Uterus (tissue), 4 donors: Measurements from ENCODE around the gene USP16. TPM values are rescaled to one million over a fixed set of nuclear protein-coding genes. Genes with fewer than 3 reads are reported as not detected.

Experiments used
- DNase-seq, 2 donors: peaks; one replicate each; pipeline ENCODE4 v3.0.0-alpha.2; 2019 to 2020
- H3K27ac ChIP-seq, 2 donors: fragments of 200-600 bp; sonication (generic); 1 replicate in 1 of 2; 2 replicates in 1 of 2; pipeline ENCODE4 v1.5.1; 2016 to 2018
- H3K27me3 ChIP-seq, 2 donors: fragments of 200-600 bp; sonication (generic); one replicate each; pipeline ENCODE4 v1.5.1; 2018 to 2019; ENCODE audit warnings: control low read depth in 1 of 2
- H3K36me3 ChIP-seq, 2 donors: fragments of 200-600 bp; sonication (generic); one replicate each; pipeline ENCODE4 v1.5.1; 2019; ENCODE audit warnings: control low read depth in 1 of 2
- H3K4me1 ChIP-seq, 2 donors: fragments of 200-600 bp; sonication (generic); one replicate each; pipeline ENCODE4 v1.5.1; 2018 to 2019; ENCODE audit warnings: control low read depth in 1 of 2
- H3K4me3 ChIP-seq, 2 donors: fragments of 200-600 bp; sonication (generic); 1 replicate in 1 of 2; 2 replicates in 1 of 2; pipeline ENCODE4 v1.5.1; 2018 to 2019; ENCODE audit warnings: mild to moderate bottlenecking in 1 of 2
- H3K9me3 ChIP-seq, 2 donors: fragments of 200-600 bp; sonication (generic); one replicate each; pipeline ENCODE4 v1.5.1; 2019; ENCODE audit warnings: control low read depth in 1 of 2
- POLR2A ChIP-seq, 2 donors: fragments of 450-650 bp; IDR thresholded peaks; one replicate each; pipeline ENCODE4 v1.6.1; 2016; ENCODE audit warnings: antibody characterized with exemption in 2 of 2, mild to moderate bottlenecking in 1 of 2, moderate library complexity in 1 of 2
- intact Hi-C: fragments of 100-400 bp; cut with DNase I; formaldehyde crosslinking; loops from one replicate; pipeline ENCODE4 v1.15.1; 2023; ENCODE audit warnings: low total_unique reads
- total RNA-seq, 4 donors: library from RNA; depleted of rRNA in 3 of 4; stranded (reverse); fragments of >200 nt in 3 of 4; gene quantifications; one replicate each; pipeline versions ENCODE4 v1.1.0 to v1.2.4, GENCODE V29; 2014 to 2023
- TF ChIP-seq, protein P1 (sequence below), 4 experiments: fragments of 200-600 bp in 2 of 4; fragments of 450-650 bp in 2 of 4; sonication (generic) in 2 of 4; IDR thresholded peaks; one replicate each; pipeline ENCODE4 v1.5.1; 2016 to 2019; ENCODE audit warnings: antibody characterized with exemption in 4 of 4, mild to moderate bottlenecking in 2 of 4, moderate library complexity in 1 of 4
- donor health status: DM: yes; HTN: yes; CAD: no.

The USP16 gene
- total RNA-seq, 4 donors from 2014 or later, result 19.0 to 53.2 (median 44.4) TPM

DNA sequence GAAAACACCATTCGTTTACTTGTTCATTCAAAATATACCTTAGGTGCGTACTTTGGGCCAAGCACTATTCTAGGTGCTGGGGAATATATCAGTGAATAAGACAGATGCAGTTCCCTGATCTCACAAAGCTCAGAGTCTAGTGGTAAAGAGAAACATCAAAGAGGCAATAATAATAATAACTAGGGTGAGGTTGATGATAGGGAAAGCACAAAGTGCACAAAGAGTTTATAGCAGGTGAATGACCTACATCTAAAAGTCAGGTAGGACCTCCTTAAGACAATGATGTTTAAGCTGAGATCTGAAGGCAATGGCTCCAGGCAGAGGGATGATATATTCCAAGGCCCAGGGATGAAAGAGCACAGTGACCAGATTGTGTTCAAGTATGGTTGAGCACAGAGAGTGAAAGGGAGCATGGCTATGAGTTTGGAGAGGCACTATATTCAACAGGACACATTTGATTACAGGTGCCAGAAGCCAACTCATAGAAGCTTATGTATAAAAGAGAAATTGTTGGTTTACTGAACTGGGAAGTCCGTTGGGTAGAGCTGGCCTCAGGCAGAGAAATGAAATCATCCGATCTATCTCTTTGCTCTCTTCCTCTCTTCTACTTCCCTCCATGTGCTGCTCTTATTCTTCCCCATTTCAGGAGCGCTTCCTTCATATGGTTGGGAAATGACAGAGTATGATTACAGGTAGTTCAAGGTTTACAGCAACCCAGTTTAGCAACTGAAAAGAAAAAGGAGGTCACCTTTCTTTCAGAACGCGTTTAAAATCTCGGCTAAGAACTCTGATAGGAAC, 71.9 kb downstream of the USP16 start:
- Histone ChIP-seq H3K9me3 (no peaks in the 10 kb centered on the region), H3K27ac (no peak overlapping the region), H3K36me3 (no peaks in the 10 kb centered on the region), H3K4me1 (no peaks in the 10 kb centered on the region), H3K4me3 (no peak overlapping the region), H3K27me3 (no peaks in the 10 kb centered on the region)
- intact Hi-C loops, result no loop called here
- no peak for DNase-seq
- no peak for TF ChIP-seq POLR2A (IDR thresholded peaks at IDR 0.05)
- TF ChIP-seq, protein P1, sequence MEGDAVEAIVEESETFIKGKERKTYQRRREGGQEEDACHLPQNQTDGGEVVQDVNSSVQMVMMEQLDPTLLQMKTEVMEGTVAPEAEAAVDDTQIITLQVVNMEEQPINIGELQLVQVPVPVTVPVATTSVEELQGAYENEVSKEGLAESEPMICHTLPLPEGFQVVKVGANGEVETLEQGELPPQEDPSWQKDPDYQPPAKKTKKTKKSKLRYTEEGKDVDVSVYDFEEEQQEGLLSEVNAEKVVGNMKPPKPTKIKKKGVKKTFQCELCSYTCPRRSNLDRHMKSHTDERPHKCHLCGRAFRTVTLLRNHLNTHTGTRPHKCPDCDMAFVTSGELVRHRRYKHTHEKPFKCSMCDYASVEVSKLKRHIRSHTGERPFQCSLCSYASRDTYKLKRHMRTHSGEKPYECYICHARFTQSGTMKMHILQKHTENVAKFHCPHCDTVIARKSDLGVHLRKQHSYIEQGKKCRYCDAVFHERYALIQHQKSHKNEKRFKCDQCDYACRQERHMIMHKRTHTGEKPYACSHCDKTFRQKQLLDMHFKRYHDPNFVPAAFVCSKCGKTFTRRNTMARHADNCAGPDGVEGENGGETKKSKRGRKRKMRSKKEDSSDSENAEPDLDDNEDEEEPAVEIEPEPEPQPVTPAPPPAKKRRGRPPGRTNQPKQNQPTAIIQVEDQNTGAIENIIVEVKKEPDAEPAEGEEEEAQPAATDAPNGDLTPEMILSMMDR (IDR thresholded peaks at IDR 0.05), result no peak

DNA sequence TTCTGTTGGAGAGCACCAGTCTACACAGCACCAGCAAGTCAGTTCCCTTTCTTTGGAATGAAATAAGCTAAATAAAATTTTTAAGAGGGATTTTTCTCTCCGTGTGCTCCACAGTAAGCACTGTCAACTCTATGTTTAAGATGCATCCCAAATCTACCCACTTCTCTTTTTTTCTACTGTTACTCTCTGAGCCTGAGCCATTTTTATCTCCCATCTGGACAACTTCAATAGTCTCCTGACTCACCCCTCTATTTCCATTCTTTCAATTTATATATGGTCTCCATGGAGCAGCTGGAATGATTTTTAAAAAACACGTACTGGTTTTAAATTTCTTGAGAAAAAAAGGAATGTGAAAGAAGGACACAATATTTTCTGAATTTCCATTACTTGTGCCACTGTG, 73.7 kb downstream of the USP16 start:
- no peaks in the 10 kb centered on the region for H3K9me3 ChIP-seq
- no peak overlapping the region for H3K4me3 ChIP-seq
- no peak for DNase-seq
- intact Hi-C loops, result no loop called here
- H3K27ac ChIP-seq, result no peak overlapping the region
- TF ChIP-seq, protein P1 (IDR thresholded peaks at IDR 0.05), result no peak
- TF ChIP-seq POLR2A (IDR thresholded peaks at IDR 0.05), result no peak
- H3K36me3 ChIP-seq, result no peaks in the 10 kb centered on the region
- no peaks in the 10 kb centered on the region for H3K27me3 ChIP-seq
- no peaks in the 10 kb centered on the region for H3K4me1 ChIP-seq

DNA sequence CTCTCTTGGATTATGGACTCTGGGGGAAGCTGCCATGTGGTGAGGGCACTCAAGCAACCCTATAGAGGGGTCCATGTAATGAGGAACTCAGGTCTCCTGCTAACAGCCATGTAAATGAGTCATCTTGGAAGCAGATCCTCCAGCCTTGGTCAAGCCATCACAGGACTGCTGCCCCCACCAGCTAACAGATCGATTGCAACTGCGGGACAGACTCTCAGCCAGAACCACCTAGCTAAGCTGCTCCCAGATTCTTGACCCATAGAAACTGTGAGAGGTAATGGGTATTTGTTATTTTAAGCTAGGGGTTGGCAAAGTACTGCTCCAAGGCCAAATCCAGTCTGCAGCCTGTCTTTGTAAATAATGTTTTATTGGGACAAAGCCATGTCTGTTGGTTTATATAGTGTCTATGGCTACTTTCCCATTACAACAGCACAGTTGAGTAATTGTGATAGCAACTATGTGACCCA, 78.4 kb downstream of the USP16 start:
- TF ChIP-seq, protein P1 (IDR thresholded peaks at IDR 0.05), result no peak
- TF ChIP-seq POLR2A (IDR thresholded peaks at IDR 0.05), result no peak
- Histone ChIP-seq H3K4me3 (no peak overlapping the region), H3K36me3 (no peaks in the 10 kb centered on the region), H3K27ac (no peak overlapping the region), H3K9me3 (no peaks in the 10 kb centered on the region), H3K4me1 (no peaks in the 10 kb centered on the region), H3K27me3 (no peaks in the 10 kb centered on the region)
- DNase-seq, result no peak
- intact Hi-C loops, result no loop called here

Other genes starting within 250 kb of the USP16 start
- gene LTN1, start 31.8 kb upstream of the USP16 start, total RNA-seq, result 10 to 100 TPM; 13.8 to 61.0 (median 30.6) TPM
- gene RWDD2B, start 5.3 kb upstream of the USP16 start, total RNA-seq, result 10 to 100 TPM in 3 of 4 donors, 1 to 10 TPM in 1; 7.7 to 16.2 (median 14.6) TPM
- 100 to 1,000 TPM in 2 of 4 donors, 10 to 100 TPM in 2; 34.6 to 186 (median 115) TPM for gene CCT8, start 49.0 kb downstream of the USP16 start, total RNA-seq
- 1 to 10 TPM; 2.3 to 7.3 (median 5.5) TPM for gene MAP3K7CL, start 106.0 kb downstream of the USP16 start, total RNA-seq